ENCODE data around the gene AANAT. TPM values are rescaled to one million over a fixed set of nuclear protein-coding genes. Genes with fewer than 3 reads are reported as not detected.
"Not testable (repeated sequence)": the region's sequence is repeated elsewhere in the genome, so short reads cannot be mapped to it uniquely, and the experiment has no call there.

AANAT gene
- total RNA-seq, 1 experiment from 2014 or later: not detected

GRCh38 chr17:76513306-76513692 lies 45.9 kb downstream of the AANAT start:
- no TSS peak for BruUV-seq (replicated peaks)
- Histone ChIP-seq H3K79me2 (ENCODE audit: insufficient read depth, low read length) (no peaks in the 10 kb centered on the region), H3K9ac (ENCODE audit: low read length) (no peak overlapping the region), H3K36me3 (ENCODE audit: control insufficient read depth in 1 of 2, insufficient read depth in 2 of 2, low read length in 2 of 2) (no peaks in the 10 kb centered on the region), H4K20me1 (ENCODE audit: insufficient read depth) (no peaks in the 10 kb centered on the region), H3K27me3 (ENCODE audit: insufficient read depth, low read length) (no peaks in the 10 kb centered on the region), H3K9me3 (ENCODE audit: control insufficient read depth in 1 of 2, insufficient read depth in 1 of 2, low read depth in 1 of 2, low read length in 2 of 2) (no peaks in the 10 kb centered on the region), H3K27ac (ENCODE audit: low read depth, low read length) (no peak overlapping the region), H3K4me1 (ENCODE audit: control insufficient read depth in 1 of 2, insufficient read depth in 2 of 2, low read length in 2 of 2) (peaks cover 0 to 3% of the 10 kb centered on the region in 2 experiments; a peak in 2 of 4 replicates), H3K4me3 (replicated peaks in 1 of 2; ENCODE audit: low read depth in 1 of 2, low read length in 2 of 2) (no peak overlapping the region), H2AFZ (ENCODE audit: low read depth, low read length, poor library complexity, severe bottlenecking) (no peak overlapping the region), H3K4me2 (ENCODE audit: low read length) (no peak overlapping the region), H3K9me2 (ENCODE audit: insufficient read depth) (no peaks in the 10 kb centered on the region)
- ChIA-PET RAD21 (ENCODE audit: low non-redundant PET in 1 of 2, low total read pairs in 2 of 2, uncharacterized antibody in 2 of 2, unreplicated experiment in 2 of 2) (no interaction called here), POLR2A (no interaction called here), CTCF (no interaction called here)
- no peak for DNase-seq (ENCODE audit: low read depth, low spot score)
- TF ChIP-seq CEBPB (IDR thresholded peaks at IDR 0.05; ENCODE audit: low read depth) (no peak), MAX (IDR thresholded peaks at IDR 0.05) (no peak), SIN3A (IDR thresholded peaks at IDR 0.05; ENCODE audit: low read depth) (no peak), YY1 (IDR thresholded peaks at IDR 0.05; ENCODE audit: extremely low read depth, insufficient replicate concordance, low read depth, low read length) (no peak), CBX3 (IDR thresholded peaks at IDR 0.05; ENCODE audit: low read depth) (no peak), EGR1 (IDR thresholded peaks at IDR 0.05; ENCODE audit: low read depth) (no peak), TCF7L2 (IDR thresholded peaks at IDR 0.05; ENCODE audit: borderline replicate concordance, extremely low read depth, insufficient read depth, insufficient read length) (no peak), SP1 (IDR thresholded peaks at IDR 0.05; ENCODE audit: low read depth) (no peak)
- intact Hi-C loops (cut with micrococcal nuclease): no loop called here
- no peak for ATAC-seq

- H2AFZ ChIP-seq (ENCODE audit: low read depth, low read length, poor library complexity, severe bottlenecking); H3K4me1 ChIP-seq (ENCODE audit: control insufficient read depth in 1 of 2, insufficient read depth in 2 of 2, low read length in 2 of 2); H3K79me2 ChIP-seq (ENCODE audit: insufficient read depth, low read length); H3K27me3 ChIP-seq (ENCODE audit: insufficient read depth, low read length); H3K4me2 ChIP-seq (ENCODE audit: low read length); ATAC-seq; H3K36me3 ChIP-seq (ENCODE audit: control insufficient read depth in 1 of 2, insufficient read depth in 2 of 2, low read length in 2 of 2); H3K4me3 ChIP-seq (replicated peaks in 1 of 2; ENCODE audit: low read depth in 1 of 2, low read length in 2 of 2); DNase-seq (ENCODE audit: low read depth, low spot score); H3K9ac ChIP-seq (ENCODE audit: low read length); intact Hi-C loops (cut with micrococcal nuclease); POLR2A ChIA-PET; H4K20me1 ChIP-seq (ENCODE audit: insufficient read depth); H3K9me3 ChIP-seq (ENCODE audit: control insufficient read depth in 1 of 2, insufficient read depth in 1 of 2, low read depth in 1 of 2, low read length in 2 of 2); H3K9me2 ChIP-seq (ENCODE audit: insufficient read depth); H3K27ac ChIP-seq (ENCODE audit: low read depth, low read length); BruUV-seq (replicated peaks); RAD21 ChIA-PET (ENCODE audit: low non-redundant PET in 1 of 2, low total read pairs in 2 of 2, uncharacterized antibody in 2 of 2, unreplicated experiment in 2 of 2): not testable (repeated sequence)
- CTCF ChIA-PET: interaction anchor here (1.1 kb wide), 1 partner anchor 8 kb away, joined by 6 read pairs; no protein-coding TSS in a partner anchor
These were observed 47.0 kb downstream of the AANAT start for GRCh38 chr17:76514355-76514754.
